HG03135 (cell line): ENCODE measurements around the gene MGAT3.

ENCODE experiments used
- ATAC-seq: cut with Tn5 transposase; IDR thresholded peaks from one replicate; pipeline ENCODE4 v1.9.1; 2021; ENCODE audit warnings: mild to moderate bottlenecking, moderate library complexity; ENCODE audit not compliant: unreplicated experiment

The MGAT3 gene

DNA sequence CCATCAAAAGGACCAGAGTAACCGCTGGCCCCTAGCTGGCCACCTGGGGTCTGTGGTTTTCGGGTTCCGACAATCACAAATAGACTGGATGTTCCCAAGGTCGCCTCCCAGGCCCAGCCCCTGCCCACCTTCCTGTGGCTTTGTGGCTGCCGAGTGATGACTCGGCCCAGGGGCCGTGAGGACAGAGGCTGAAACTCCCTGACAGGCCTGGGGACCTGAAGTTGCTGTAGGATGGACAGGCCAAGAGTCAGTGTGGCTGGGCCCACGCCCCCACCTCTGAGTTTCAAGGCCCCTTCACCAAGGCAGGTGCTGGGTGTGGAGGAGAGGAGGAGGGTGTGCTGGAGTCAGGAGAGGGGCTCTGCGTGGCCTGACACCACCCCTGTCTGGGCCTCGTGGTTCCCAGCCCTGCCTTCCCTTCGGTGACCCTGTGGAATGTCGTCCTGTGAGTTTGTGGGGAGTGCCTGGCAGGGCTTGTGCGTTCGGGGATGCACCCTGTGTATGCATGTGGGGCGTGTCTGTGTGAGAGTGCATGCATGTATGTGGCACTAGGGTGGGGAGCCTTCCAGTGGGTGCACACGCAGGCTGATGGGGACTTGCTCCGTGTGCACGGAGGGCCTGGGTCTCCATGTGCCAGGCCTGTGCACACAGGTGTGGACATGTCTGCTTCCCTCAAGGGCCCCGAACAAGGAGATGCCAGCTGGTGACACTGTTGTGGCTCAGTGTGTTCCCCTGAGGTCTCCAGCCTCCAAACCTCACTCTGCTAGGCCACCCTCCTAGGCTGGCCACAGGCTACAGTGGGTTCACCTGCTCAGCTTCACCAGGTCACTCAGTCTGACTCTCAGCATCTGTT lies 8.4 kb upstream of the MGAT3 start:
- no peak for ATAC-seq

DNA sequence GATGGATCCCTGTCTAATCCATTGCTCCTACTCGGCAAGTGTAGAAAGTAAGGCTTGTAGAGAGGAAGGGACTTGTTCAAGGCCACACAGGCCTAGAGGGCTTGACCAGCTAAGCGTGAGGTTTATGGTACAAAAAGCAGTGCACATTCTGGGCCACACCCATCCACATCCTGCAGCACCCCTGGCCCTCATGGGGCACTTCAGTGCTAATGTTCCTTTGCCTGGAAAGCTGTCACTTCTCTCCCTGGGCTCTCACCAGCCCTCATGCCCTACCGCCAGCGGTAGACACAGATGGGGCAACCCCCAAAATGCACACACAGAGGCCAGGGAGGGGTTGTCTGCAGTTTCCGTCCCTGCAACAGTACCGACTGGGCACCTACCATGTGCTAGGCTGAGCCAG lies 7.1 kb upstream of the MGAT3 start:
- ATAC-seq: no peak

- ATAC-seq: no peak
These were observed 6.4 kb upstream of the MGAT3 start for GRCh38 chr22:39450258-39450955.

- ATAC-seq: no peak
These were observed 4.1 kb upstream of the MGAT3 start for GRCh38 chr22:39452740-39453040.

DNA sequence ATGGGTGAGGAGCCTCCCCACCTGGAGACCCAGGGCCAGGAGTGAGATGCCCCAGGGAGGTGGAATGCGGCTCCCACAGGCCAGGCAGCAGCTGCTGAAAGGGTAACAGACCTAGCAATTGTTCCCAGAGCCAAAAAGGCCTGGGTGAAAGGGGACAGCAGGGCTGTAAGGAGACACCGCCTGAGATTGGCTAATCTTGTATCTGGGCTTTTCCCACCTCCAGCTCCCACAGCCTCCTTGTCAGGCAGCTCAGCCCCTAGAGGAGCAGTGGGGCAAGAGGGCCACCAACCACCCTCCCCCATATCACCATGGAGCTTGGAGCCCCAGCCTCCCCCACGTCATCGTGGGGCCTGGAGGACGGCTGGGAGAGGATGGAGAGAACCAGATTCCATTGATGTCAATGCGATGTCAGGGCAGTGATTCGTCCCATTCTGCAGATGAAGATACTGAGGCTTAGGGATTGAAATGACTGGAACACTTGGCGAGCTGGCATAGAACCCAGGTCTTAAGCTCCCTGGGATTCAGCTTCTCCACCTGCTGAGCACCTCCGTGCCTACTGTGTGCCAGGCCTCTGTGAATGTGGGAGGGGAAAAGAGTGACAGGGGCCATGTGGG lies 2.9 kb upstream of the MGAT3 start:
- no peak for ATAC-seq

- no peak for ATAC-seq
These were observed 2.4 kb upstream of the MGAT3 start for GRCh38 chr22:39454385-39454871.

DNA sequence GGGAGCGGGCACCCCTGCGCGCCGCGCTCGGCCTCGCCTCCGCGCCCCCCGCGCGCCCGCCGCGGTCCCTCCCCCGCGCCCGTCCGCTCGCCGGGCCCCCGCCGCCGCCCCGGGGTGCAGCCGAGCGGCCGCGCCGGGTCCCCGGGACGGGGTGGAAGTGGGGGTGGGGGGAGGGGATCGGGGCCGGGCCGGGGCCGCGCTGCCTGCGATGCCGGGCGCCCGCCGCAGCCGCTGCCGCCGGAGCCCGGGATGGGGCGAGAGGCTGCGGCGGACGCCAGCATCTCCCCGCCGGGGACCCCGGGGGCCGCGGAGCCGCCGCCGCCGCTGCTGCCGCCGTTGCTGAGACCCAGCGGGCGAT lies 365 bp downstream of the MGAT3 start:
- ATAC-seq: no peak

DNA sequence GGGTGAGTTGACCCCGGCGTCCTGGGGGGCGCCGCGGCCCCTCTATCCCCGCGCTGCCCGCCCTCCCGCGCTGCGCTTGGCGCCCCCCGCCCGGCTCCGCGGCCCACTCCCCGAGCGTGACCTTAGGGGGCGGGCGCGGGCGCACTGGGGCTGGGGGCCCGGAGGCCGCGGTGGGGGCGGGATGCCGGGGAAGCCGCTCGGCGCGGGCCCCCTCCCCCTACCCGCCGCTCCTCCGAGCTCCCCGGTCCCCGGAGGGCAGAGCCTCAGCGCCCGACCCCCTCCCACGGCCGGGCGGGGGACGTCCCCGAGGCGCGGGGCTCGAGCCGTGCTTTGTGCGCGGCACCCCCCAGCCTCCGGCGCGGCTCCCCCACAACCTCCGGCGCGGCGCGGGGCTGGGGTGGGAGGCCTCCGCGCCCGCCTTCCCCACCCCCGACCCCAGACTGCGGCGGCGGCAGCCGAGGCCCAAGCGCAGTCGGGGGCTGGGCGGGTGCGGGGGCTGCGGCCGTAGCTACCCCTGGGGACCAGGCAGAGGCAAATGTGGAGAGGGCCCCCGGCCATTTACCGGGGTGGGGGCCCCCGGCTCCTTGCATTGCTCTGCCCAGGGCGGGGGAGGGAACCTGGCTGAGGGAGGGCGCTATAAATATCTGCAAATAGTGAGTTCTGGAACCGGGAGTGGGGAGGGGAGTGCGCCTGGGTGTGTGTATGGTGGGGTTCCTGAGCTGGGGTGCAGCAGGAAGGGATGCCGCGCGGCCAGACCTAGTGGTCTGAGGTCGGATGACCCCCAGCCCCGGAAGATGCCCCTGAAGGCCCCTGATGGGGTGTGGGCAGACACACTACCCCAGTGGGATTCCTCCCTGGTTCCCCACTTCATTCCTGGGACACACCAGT lies 988 bp downstream of the MGAT3 start:
- ATAC-seq: no peak

DNA sequence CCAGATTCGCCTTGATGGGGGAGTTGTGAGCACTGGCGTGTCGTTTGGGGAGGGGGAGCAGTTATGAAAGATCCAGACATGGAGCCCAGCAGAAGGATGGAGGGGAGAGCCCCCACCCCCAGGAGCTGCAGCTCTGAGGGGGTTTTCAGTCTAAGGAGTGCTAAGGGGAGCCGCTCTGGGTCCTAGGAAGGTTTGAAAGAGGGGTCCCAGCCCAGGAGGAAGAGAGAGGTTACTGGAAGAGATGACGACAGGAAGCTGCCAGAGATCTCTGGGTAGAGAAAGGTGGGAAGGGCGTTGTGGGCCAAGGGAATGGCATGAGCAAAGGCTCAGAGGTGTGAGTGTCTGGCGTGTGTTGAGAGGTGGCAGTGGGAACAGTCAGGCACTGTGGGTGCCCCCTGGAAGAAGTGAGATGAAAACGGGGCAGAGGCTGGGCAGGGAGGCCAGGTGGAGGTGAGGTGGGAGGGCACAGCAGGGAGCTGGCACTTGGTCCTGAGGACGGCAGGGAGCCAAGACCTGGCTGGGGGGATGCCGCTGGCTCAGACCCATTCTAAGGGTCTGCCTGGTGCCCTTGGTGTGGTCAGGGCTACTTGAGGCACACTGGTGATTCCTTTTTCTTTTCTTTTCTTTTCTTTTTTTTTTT lies 1.8 kb downstream of the MGAT3 start:
- no peak for ATAC-seq

DNA sequence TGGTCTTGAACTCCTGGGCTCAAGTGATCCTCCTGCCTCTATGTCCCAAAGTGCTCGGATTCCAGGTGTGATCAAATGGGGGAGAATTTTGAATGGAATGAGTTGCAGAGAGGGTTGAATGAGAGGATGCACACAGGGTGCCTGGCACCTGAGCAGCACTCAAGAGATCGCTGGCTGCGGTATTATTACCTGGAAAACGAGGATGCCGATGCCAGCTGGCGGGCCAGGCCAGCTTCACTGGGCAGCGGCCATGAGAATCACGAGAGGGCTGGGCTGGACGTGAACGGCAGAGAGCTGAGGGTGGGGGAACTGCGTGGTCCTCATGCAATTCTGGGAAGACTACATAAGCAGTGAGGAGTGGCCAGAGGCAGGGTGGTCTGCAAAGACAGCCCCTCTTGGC lies 2.9 kb downstream of the MGAT3 start:
- ATAC-seq: no peak

DNA sequence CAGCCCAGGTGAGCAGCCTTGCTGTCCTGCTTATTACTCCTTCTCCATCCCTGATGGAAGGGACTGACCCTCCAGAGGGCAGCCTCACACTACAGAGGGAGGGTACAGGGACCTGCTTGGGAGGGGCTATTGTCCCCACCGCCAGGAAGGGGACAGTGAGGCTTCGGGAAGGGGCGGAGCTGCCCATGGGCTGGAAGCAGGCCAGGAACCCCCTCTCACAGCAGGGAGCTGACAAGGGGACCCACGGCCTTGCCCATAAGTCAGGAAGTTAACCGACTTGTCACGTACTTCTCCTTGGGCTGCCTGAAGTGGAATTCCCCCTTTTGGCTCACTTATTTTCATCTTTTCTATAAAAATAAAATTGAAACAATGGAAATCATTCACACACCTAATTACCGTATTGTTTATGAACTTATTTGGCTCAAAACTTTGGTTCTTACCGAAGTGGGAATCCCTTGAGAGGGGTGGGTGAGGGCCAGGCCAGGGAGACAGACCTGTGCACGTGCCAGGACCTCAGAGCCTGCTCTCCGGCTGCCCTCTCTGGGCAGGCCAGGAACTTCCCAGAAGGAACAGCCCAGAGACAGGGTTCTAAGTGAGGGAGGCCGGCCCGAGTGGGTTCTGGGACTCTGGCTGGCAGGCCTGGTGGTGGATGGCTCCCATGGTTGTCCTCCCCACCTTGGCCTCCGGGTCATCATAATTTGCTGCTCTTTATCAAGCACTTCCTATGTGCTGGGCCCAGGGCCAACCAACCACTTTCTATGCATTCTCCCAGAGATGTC lies 5.8 kb downstream of the MGAT3 start:
- no peak for ATAC-seq

GRCh38 chr22:39463277-39463676 lies 6.5 kb downstream of the MGAT3 start:
- ATAC-seq: no peak

- no peak for ATAC-seq
These were observed 7.1 kb downstream of the MGAT3 start for GRCh38 chr22:39463931-39464390.

GRCh38 chr22:39466228-39467006 lies 9.6 kb downstream of the MGAT3 start:
- ATAC-seq: no peak

DNA sequence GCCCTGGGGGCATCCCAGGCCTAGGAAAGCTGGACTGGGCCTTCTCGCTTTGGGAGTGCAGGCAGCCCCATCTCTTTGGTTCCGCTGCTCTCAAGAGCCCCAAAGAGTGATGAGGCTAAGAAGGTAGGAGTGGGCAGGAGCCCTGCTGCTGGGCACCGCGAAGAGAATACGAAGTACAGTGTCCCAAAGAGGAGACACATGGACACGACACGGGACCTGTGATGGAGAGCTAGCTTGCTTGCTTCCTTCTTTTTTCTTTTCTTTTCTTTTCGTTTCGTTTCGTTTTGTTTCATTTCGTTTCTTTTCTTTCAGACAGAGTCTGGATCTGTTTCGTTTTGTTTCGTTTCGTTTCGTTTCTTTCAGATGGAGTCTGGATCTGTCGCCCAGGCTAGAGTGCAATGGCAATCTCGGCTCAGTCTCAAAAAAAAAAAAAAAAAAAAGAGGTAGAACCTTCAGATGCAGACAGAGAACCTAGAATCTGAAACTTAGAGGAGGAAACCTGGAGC lies 10.6 kb downstream of the MGAT3 start:
- no peak for ATAC-seq

GRCh38 chr22:39468487-39469325 lies 11.9 kb downstream of the MGAT3 start:
- no peak for ATAC-seq

GRCh38 chr22:39469326-39469680 lies 12.5 kb downstream of the MGAT3 start:
- no peak for ATAC-seq
